8988T (cell line): ENCODE data around the gene SMARCA4.
"Not testable (repeated sequence)": the region's sequence is repeated elsewhere in the genome, so short reads cannot be mapped to it uniquely, and the experiment has no call there.

Experiments
- DNase-seq: peaks from one replicate; pipeline ENCODE4 v3.0.0; 2011

SMARCA4 gene

DNA sequence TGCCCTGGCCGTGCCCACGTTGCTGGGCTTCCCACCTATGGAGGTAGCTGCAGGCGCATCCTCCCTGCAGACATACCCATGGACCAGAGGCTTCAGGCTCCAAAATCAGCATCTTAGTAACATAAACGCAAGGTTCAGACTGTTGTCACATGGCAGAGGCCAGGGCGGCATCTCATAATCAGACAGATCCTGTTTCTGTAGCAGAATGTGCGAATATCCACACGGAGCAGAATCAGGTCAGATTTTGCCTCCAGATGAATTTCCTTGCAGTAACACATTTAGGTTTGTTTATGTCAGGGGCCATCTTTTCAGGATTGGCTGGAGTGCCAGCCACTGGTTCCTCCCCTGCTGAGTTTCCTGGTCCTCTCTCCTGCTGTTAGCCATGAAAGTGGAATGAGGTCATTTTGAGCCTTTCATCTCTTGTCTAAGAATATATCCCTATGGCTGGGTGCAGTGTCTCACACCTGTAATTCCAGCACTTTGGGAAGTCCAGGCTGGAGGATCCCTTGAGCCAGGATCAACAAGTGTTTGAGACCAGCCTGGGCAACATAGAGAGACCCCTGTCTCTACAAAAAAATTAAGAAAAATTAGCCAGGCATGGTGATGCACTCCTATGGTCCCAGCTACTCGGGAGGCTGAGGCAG is 20.5 kb downstream of the SMARCA4 start:
- DNase-seq = no peak

DNA sequence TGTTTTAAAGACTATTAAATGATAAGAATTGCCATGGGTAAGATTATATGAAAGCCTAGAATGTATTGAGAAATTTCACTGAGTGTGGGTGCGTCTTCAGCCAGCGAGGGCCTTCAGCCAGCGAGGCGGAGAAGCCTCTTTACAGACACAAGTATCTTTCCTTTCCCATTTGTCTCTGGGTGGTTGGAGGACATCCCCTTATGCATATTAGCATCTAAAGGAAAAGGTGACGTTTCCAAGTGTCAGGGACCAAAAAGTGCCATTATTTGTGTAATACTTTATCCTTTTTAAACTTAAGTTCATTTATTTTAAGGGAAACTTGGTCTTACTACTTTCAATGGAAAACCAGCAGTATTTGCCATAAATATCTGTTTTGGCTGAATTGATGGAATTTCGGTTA is 22.2 kb downstream of the SMARCA4 start:
- DNase-seq = no peak

DNA sequence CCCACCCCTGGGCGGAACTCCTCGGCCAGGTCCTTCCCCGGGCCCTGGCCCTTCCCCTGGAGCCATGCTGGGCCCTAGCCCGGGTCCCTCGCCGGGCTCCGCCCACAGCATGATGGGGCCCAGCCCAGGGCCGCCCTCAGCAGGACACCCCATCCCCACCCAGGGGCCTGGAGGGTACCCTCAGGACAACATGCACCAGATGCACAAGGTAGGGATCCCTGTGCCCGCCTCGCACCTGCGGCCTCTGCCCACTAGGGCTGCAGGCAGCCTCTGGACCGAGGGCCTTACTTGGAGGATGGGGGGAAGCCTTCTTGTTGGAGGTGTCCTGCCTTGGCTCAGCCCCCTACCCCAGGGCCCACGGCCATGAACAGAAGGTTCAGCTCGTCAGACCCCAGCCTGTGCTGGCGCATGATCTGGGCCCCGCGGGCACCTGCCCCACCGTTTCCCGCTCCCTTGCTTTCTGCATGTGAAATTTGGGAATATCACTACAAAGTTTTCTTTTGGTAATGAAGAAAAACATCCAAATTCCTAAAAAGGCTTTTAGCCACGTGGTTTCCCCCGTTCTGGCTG is 23.4 kb downstream of the SMARCA4 start:
- DNase-seq = no peak

DNA sequence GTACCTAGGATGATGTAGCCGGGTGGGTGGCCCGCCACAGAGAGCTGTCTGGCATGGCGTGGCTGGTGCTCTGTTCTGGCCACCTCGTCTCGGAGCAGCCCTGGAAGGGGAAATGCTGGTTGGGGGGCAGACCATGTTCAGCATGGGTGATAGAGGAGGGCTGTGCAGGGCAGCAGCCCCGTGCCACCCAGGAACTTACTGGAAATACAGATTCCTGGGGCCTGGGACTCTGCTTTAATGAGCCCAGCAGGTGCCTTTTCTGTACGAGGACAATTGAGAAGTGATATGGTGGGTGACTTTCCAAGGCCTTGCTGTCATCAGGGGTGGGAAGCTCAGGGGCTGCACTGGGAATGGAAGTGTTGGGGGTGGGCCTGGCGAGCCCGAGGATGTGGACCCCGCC is 24.7 kb downstream of the SMARCA4 start:
- DNase-seq = no peak

- DNase-seq = no peak
Measured at GRCh38 chr19:10986301-10987127, 25.7 kb downstream of the SMARCA4 start.

DNA sequence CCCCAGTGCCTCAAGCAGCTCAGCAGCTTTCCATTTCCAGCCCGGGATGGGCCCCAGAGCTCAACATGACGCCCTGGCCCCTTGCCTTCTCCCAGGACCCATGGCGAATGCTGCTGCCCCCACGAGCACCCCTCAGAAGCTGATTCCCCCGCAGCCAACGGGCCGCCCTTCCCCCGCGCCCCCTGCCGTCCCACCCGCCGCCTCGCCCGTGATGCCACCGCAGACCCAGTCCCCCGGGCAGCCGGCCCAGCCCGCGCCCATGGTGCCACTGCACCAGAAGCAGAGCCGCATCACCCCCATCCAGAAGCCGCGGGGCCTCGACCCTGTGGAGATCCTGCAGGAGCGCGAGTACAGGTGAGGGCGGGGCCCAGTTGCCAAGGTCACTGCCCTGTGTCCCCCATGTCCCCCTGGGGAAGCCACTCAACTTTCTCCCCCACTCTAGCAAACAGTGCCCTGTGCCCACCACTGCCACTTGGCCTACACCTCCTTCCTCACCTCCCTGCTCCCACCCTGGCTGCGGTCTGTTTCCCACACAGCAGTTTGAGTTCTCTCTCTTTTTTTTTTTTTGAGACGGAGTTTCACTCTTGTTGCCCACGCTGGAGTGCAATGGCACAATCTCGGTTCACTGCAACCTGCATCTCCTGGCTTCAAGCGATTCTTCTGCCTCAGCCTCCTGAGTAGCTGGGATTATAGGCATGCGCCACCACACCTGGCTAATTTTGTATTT is 26.9 kb downstream of the SMARCA4 start:
- DNase-seq = no peak

DNA sequence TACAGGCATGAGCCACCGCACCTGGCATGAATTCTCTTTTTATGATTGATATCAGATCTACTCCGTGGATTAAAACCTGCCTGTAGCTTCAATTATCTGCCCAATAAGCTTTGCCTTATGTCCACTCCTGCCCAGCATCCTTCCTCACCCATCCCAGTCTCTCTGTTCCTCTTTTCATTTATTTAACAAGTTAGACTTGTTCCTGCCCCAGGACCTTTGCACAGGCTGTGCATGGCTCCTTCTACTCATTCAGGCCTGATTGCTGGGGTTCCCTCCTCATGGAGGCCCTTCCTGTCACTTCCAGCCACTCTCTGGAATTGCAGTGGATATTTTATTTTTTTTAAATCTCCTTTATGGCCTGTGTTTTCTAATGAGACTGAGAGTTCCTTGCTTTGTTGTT is 27.6 kb downstream of the SMARCA4 start:
- DNase-seq = no peak

DNA sequence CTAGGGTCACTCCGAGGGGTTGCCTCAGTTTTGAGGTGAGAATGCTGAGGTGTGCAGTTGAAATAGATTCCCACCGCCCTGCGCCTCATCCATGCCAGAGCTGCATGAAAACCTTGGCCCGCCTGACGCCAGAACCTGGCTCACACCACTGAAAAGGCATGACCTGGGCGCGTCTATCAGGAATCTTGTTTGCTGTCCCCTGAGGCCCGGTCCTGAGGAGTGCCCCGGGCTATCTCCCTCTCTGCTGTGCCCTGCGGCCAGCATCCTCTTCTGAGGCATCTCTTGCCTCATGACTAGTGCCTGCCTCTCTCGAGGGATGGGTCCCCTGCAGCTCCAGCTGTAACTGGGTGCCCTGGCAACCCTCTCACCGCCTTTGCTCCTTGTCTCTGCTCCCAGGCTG is 28.1 kb downstream of the SMARCA4 start:
- no peak for DNase-seq

DNA sequence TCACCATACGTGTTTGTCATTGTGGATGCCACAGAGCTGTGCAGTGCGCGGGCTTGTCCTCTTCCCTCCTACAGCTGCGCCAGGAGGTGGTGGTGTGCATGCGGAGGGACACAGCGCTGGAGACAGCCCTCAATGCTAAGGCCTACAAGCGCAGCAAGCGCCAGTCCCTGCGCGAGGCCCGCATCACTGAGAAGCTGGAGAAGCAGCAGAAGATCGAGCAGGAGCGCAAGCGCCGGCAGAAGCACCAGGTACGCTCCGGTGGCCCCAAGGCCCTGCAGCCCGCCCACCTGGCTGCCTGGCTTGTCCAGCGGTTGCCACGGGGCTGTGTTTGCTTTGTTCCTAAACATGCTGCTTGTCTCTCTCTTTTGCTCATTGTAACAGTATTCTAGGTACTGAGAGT is 30.2 kb downstream of the SMARCA4 start:
- DNase-seq = no peak

GRCh38 chr19:10991521-10992081 is 30.8 kb downstream of the SMARCA4 start:
- DNase-seq = no peak

DNA sequence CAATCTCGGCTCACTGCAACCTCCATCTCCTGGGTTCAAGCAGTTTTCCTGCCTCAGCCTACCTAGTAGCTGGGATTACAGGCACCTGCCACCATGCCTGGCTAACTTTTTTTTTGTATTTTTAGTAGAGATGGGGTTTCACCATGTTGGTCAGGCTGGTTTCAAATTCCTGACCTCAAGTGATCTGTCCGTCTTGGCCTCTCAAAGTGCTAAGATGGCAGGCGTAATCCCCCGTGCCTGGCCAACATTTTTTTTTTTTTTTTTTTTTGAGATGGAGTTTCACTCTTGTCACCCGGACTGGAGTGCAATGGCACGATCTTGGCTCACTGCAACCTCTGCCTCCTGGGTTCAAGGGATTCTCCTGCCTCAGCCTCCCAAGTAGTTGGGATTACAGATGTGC is 31.3 kb downstream of the SMARCA4 start:
- DNase-seq = not testable (repeated sequence)

GRCh38 chr19:10995926-10996600 is 35.2 kb downstream of the SMARCA4 start:
- DNase-seq = no peak

GRCh38 chr19:10998045-10998533 is 37.3 kb downstream of the SMARCA4 start:
- no peak for DNase-seq

GRCh38 chr19:10998666-10999065 is 37.8 kb downstream of the SMARCA4 start:
- DNase-seq = no peak

GRCh38 chr19:11005521-11005920 is 44.7 kb downstream of the SMARCA4 start:
- no peak for DNase-seq

- no peak for DNase-seq
Measured at GRCh38 chr19:11007385-11007784, 46.6 kb downstream of the SMARCA4 start.

- no peak for DNase-seq
Measured at GRCh38 chr19:11007962-11008532, 47.2 kb downstream of the SMARCA4 start.

- DNase-seq = no peak
Measured at GRCh38 chr19:11010041-11010440, 49.2 kb downstream of the SMARCA4 start.

DNA sequence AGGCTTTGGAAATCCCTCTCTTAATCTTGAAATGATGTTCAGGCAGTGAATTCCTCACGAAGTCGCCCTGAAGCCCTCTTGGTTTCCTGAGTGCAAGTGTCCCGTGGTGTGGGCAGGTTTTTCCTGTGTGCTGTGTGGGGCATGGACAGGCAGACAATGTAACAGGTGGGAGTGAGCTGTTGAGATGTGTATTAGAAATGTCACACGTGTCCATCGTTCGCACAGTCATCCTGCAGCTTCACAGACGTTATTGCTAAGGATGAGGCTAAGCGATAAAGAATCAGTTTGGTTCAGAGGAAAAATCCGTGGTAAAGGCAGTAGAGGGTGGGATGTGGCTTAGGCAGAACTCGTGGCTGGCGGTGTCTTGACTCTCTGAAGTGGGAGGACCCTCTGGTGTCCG is 51.7 kb downstream of the SMARCA4 start:
- no peak for DNase-seq

- no peak for DNase-seq
Measured at GRCh38 chr19:11013771-11014170, 52.9 kb downstream of the SMARCA4 start.

GRCh38 chr19:11014403-11014911 is 53.6 kb downstream of the SMARCA4 start:
- DNase-seq = no peak

- DNase-seq = no peak
Measured at GRCh38 chr19:11016631-11017030, 55.8 kb downstream of the SMARCA4 start.
